ENCODE results near the gene PTH1R.

PTH1R gene

DNA sequence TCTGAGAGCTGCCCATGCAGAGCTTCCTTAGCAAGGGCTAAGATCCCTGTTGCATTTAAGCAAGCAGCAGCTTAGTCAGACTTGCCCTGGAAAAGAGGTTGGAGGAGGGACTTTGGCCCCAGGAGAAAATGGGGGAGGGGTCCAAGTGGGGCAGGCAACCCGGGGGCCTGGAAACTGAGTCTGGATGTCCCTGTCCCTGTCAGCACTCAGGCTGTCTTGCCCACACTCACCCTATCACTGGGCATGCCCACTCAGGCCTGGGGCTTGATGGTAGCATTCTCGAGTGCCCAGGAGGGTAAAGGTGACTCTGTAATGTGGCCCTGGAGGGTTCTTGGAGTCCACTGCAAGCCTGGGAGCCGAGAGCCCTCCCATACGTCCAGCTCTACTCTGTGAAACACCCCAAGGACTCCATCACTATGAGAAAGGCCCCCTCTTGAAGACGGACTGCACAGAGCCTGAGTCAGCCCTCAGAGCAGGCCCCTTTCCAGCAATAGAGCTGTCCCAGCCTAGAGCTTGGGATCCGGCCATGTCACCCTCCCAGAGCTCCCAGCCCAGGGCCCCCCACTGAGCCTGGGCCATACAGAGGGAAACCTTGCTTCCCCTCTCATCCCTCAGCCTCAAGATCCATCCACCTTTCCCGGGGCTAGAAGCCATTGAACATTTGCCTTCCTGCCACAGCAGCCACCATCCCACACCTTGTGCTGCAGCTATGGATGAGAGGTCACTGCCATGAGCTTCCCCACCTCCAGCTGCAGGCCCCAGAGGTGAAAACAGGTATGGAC is 27.6 kb upstream of the PTH1R start:
- DNase-seq (ENCODE audit: low spot score), result no peak

DNA sequence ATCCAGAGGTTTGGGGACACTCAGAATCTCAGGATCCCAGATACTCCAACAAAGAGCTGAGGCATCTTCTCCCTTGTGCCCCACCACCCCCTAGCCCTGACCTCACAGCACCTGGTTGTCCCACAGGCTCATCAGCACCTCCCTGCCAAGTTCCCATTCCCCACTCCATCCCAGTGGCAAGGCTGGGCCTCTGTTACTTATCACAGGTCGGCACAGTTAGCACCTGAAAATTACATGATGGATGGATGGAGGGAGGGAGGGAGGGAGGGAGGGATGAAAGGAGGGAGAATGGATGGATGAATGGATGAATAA is 27.1 kb upstream of the PTH1R start:
- no peak for DNase-seq (ENCODE audit: low spot score)

GRCh38 chr3:46851364-46852333 is 25.9 kb upstream of the PTH1R start:
- no peak for DNase-seq (ENCODE audit: low spot score)

DNA sequence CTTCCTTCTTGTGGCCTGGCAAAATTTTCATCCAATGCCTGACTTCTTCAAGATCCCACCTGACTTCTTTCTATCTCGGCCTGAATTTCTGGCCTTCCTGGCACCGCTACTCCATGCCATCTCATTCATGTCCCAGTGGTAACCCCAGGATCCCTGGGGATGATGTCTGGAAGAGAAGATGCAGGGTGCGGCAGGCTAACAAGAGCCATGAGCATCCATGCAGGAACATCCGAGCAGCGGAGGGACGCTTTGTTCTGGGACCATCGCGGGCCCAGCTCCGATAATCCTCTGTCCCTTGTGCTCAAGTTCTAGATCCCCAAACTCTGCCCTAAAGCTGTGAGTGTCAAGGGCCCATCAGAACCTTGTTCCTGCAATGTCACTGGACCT is 25.2 kb upstream of the PTH1R start:
- no peak for DNase-seq (ENCODE audit: low spot score)

DNA sequence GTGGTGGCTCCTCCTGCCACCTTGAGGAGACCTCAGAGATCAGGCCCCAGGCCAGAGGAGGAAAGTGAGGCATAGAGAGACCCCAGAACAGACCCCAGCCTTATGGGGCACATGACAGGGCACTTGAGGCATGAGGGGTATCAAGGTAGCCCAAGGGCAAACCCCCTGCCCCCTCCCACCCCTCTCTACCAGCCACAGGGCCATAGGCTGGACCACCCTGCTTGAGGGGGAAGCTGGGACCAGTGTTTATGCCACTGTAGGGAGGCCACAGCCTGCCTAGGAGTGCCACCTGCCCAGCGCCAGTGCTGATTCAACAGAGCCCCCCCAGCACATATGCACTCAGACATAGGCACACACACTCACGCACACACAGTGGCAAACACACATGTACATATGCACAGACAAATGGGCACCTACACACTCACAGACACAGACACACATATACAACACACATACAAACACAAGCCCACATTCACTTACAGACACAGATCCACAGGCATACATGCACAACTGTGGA is 24.6 kb upstream of the PTH1R start:
- DNase-seq (ENCODE audit: low spot score), result no peak

- no peak for DNase-seq (ENCODE audit: low spot score)
These were observed 23.8 kb upstream of the PTH1R start for GRCh38 chr3:46853441-46854415.

DNA sequence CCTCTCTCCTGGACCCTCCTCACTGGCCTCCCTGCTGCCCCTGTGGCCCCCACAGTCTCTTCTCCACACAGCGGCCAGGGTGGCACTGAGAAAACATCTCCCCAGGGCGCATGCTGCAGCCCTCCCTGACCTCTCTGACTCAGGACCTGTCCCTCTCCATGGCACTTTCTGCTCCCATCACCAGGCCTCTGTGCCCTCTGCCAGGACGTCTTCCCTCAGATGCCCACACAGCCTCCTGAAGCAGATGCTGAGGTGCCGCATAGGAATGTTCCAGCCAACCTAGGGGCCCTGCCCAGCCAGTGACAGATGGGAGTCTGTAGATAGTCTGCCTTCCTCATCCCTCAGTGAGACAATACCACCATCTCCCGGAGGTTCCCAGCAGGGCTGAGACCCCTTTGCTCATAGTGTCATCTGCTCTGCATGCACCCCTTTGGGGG is 22.9 kb upstream of the PTH1R start:
- DNase-seq (ENCODE audit: low spot score), result no peak

DNA sequence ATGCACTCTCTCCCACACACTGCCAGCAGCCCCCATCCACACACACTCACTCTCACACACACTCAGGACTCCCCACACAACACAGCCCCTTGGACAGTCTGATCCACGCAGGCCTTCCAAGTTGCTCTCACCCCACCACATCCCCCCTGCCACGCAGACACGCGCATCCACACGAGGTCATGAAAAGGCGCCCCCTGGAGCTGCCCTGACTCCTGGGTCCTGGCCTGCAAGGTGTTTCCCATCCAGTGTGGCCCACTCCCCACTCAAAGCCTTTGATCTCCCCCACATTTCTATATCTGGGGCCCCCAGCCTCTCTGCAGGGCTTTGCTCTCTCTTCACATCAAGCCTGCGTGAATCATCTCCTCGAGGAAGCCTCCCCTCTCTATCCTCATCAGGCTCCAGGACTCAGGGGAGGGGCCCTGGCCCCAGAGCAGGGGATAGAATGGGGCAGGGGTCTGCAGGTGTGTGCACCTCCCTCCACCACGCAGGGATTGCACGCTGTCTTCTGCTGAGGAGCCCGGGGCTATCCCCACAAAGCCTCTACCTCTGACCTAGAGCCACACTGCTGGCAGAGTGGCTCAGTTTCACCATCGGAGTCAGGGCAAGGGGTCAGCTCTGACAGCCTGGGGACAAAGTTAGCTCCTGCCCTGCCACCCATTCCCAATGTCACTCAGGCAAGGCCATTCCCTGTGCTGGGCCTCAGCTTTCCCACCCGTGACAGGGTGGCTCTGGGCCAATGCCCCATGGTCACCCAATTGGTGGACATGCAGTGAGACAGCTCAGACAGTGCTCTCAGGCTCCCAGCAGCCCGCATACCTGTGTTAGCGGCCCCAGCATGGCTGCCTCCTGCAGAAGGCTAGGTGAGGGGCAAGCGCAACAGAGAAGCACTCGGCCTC is 20.7 kb upstream of the PTH1R start:
- no peak for DNase-seq (ENCODE audit: low spot score)

- no peak for DNase-seq (ENCODE audit: low spot score)
These were observed 19.8 kb upstream of the PTH1R start for GRCh38 chr3:46857485-46858341.

GRCh38 chr3:46858456-46858855 is 19.1 kb upstream of the PTH1R start:
- DNase-seq (ENCODE audit: low spot score), result no peak

GRCh38 chr3:46859001-46859710 is 18.4 kb upstream of the PTH1R start:
- no peak for DNase-seq (ENCODE audit: low spot score)

DNA sequence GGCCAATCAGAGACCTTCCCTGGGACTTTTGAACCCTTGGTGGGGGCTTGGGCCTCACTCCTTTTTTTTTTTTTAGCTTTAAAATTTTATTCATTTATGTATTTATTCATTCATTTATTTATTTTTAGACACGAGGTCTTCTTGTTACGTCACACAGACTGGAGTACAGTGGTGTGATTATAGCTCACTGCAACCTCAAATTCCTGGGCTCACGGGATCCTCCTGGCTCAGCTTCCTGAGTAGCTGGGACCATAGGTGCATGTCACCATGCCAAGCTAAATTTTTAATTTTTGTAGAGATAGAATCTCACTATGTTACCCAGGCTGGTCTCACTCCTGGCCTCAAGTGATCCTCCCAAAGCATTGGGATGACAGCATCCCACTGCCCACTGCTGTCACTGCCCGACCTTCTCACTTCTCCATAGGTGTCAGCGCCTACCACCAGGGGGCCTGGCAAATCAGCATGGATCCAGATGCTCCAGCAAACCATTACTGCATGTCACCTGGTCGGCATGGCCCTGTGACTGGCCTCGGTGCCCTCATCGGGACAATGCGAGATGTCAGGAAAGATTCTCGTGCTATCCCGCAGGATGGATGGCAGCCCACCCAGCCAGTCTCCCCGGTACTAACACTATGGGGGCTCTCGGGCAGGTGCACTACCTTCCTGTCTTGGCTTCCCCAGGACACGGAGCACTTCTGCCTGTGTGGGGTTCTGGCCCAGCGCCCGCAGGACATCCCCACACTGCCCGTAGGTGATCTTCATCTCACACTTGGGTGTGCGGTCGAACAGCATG is 17.3 kb upstream of the PTH1R start:
- peak; percentile 34 for DNase-seq (ENCODE audit: low spot score)

DNA sequence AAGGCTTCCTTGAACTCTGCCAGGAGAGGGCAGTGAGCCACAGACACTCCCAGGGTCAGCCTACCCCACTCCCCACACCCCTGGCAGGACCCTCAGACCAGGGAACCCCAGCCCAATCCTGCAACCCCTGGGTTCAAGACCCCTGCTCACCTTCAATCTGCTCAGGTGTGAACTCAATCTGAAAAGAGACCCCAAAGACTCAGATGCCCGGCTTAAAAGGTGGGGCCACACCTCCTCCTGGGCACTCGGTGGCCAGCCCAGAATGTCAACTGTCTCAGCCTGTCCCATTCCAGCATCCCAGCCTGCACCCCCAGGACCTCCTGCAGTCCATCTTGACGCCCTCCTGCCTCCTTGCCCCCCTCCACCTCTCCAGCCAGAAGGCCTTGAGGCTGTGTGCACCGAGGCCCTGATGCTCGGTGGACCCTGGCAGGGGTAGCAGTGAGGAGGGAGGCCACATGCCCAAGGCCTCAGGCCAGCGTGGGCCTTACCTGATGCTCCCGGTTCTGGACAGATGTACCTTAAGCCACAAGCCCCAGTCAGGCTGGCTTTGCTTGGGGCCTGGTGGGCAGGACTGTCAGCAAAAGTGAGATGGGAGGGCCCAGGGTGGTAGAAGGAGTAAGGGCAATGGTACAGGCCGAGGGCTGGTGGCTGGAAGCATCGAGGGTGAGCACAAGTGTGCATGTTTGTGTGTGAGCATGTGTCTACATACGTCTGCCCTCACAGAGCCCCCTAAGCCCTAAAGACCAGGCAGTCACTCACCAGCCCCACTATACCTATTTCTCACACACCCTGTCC is 16.5 kb upstream of the PTH1R start:
- DNase-seq (ENCODE audit: low spot score), result no peak

DNA sequence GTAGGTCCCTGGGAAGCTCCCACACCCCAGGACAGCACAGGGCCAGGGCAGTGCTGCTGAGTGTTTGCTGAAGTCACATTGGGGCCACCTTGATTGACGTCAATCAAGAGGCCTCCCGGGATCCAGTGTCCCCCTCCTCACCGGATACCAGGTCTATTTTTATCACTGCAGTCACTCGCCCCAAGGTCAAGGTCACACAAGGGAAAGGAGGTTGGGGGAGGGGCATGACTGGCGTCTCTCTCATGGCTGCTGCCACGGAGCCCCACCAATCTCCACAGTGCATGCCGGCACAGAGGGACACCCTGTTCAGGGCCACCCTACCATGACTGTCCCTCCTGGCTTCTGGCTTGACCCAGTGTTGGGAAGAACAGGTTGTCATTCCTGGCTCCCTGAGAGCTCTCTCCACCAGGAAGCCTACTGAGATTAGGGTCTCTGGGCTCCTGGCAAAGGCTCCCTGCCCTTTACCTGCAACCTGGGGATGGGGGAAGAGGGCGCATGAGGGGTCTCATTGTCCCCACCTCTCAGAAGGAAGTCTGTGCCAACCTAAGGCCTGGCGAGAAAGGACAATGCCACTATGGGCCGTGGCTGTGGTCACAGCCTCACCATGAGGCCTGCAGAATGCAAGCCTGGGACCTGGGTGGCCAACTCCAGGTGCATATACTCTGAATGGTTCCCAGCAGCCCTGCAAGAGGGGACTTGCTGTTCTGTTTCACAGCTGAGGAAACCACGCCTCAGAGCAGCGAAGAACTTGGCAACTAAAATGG is 15.7 kb upstream of the PTH1R start:
- DNase-seq (ENCODE audit: low spot score), result no peak

DNA sequence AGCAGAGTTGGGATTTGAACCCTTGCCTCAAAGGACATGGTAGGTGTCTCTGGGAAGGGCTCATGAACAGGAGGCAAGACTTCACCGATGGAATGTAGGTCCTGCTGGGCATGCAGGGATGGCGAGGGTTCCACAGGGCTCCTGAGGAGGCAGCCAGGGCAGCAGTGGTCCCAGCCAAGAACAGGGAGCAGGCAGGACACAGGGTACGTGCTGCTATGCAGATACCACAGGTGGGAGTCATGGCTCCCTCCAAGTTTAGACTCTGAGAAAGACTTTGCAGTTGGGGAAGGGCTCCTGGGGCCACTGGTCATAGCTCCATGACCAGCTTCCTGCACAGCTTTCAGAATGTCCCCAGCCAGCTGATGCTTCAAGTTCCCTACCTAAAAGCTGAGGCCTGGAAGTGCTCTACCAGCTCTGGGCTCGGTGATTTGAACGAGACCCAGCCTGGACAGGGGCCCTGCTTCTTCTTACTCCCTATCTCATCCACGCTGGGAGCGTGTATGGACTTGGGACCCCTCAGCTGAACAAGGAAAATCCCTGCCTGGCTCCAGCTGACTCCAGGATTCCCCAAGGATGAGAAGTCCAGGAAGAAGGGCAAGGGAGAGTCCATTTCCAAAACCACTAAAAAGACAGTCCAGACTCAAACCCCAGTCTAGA is 15.0 kb upstream of the PTH1R start:
- DNase-seq (ENCODE audit: low spot score), result no peak

GRCh38 chr3:46863261-46863782 is 14.2 kb upstream of the PTH1R start, which contains the start of gene MYL3:
TSS of gene MYL3 (minus strand) at chr3:46863444. CDS start at chr3:46863390, 54 bp downstream.
- DNase-seq (ENCODE audit: low spot score), result no peak
